Measurements from ENCODE around the gene SAMD4B. TPM values are rescaled to one million over a fixed set of nuclear protein-coding genes. Genes with fewer than 3 reads are reported as not detected.

Gene SAMD4B
- total and polyA plus RNA-seq, 9 of the 15 experiments (the other 6 are each of a cell fraction or from before 2014, with no cell fraction given), result 3.4 to 90.5 (median 38.0) TPM

DNA sequence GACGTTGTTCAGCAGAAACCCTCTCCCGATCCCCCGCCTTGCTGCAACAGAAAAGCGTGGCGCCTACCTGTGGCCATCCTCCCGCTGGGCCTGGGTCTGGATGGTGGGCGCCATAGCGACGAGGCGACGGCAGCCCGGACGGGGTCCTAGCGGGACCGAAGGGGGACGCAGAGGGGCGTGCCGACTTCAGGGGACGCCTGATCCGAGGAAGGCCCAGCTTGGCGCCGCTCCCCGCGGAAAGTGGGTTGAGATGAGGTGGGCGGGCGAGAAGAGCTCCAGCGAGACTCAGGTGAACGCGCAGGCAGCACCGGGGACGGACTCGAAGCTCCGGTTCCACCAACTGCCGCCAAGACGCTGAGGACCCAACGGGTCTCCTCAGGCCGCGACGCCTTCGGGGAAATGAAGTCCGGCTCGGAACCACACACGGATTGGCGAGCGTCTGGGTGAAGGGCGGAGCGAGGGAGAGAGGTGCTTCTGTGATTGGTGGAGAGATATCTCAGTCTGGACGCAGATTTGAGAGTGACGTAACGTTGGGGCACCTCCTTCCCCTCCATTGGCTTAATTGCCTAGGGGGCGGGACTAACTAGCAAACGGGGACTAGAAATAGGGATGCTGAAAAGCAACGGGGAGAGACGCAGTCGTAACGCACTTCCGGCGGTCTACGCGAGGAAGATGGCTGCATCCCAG, 48.7 kb downstream of the SAMD4B start, which contains the start of the genes MED29 and PAF1 (continued):
- TF ChIP-seq, protein P1, sequence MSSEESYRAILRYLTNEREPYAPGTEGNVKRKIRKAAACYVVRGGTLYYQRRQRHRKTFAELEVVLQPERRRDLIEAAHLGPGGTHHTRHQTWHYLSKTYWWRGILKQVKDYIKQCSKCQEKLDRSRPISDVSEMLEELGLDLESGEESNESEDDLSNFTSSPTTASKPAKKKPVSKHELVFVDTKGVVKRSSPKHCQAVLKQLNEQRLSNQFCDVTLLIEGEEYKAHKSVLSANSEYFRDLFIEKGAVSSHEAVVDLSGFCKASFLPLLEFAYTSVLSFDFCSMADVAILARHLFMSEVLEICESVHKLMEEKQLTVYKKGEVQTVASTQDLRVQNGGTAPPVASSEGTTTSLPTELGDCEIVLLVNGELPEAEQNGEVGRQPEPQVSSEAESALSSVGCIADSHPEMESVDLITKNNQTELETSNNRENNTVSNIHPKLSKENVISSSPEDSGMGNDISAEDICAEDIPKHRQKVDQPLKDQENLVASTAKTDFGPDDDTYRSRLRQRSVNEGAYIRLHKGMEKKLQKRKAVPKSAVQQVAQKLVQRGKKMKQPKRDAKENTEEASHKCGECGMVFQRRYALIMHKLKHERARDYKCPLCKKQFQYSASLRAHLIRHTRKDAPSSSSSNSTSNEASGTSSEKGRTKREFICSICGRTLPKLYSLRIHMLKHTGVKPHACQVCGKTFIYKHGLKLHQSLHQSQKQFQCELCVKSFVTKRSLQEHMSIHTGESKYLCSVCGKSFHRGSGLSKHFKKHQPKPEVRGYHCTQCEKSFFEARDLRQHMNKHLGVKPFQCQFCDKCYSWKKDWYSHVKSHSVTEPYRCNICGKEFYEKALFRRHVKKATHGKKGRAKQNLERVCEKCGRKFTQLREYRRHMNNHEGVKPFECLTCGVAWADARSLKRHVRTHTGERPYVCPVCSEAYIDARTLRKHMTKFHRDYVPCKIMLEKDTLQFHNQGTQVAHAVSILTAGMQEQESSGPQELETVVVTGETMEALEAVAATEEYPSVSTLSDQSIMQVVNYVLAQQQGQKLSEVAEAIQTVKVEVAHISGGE (CRISPR knock-in tag; IDR thresholded peaks at IDR 0.05), result peak in 1 of 3 experiments; percentile 87; a peak in 2 of 6 replicates
- TF ChIP-seq MXI1 (IDR thresholded peaks at IDR 0.05; ENCODE audit: low read depth, low read length) (no peak), RFX1 (IDR thresholded peaks at IDR 0.05) (peak; percentile 83), MYNN (IDR thresholded peaks at IDR 0.05) (peak; percentile 71; the same call in 1 of the 2 replicates), MYNN (CRISPR knock-in tag; IDR thresholded peaks at IDR 0.05) (no peak), FOXM1 (IDR thresholded peaks at IDR 0.05; ENCODE audit: low read depth) (no peak), FOXM1 (CRISPR knock-in tag; IDR thresholded peaks at IDR 0.05; ENCODE audit: low read depth) (0 out of 2 replicates have a peak, but pooled peaks have one; percentile 33), CHD2 (IDR thresholded peaks at IDR 0.05; ENCODE audit: low read depth, low read length) (peak; percentile 75), ELF1 (tag; IDR thresholded peaks at IDR 0.05) (no peak; the same call in 1 of the 2 replicates), ZFX (CRISPR knock-in tag; IDR thresholded peaks at IDR 0.05) (peak; percentile 93), MYC (IDR thresholded peaks at IDR 0.05; ENCODE audit: low read depth, low read length) (no peak; the same call in 1 of the 2 replicates), MYC (CRISPR knock-in tag; IDR thresholded peaks at IDR 0.05; ENCODE audit: borderline replicate concordance, low read depth) (0 out of 2 replicates have a peak, but pooled peaks have one; percentile 39), CEBPG (CRISPR knock-in tag; IDR thresholded peaks at IDR 0.05) (peak; percentile 79), CEBPG (tag; conservative IDR thresholded peaks at IDR 0.05 in 1 of 2, IDR thresholded peaks at IDR 0.05 in 1 of 2) (peak; percentile 76 to 97; a peak in 3 of 4 replicates), TRIM28 (IDR thresholded peaks at IDR 0.05) (0 out of 2 replicates have a peak, but pooled peaks have one; percentile 31), SPI1 (IDR thresholded peaks at IDR 0.05; ENCODE audit: borderline replicate concordance, low read depth, low read length) (peak; percentile 17; the same call in 1 of the 2 replicates), JUND (IDR thresholded peaks at IDR 0.05; ENCODE audit: borderline replicate concordance, low read depth, low read length) (peak; percentile 92), JUND (tag; IDR thresholded peaks at IDR 0.05; ENCODE audit: borderline replicate concordance, low read depth, low read length) (peak; percentile 83; the same call in 2 of the 3 replicates)
- TF ChIP-seq, protein P2, sequence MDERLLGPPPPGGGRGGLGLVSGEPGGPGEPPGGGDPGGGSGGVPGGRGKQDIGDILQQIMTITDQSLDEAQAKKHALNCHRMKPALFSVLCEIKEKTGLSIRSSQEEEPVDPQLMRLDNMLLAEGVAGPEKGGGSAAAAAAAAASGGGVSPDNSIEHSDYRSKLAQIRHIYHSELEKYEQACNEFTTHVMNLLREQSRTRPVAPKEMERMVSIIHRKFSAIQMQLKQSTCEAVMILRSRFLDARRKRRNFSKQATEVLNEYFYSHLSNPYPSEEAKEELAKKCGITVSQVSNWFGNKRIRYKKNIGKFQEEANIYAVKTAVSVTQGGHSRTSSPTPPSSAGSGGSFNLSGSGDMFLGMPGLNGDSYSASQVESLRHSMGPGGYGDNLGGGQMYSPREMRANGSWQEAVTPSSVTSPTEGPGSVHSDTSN (CRISPR knock-in tag; IDR thresholded peaks at IDR 0.05; ENCODE audit: low read depth), result peak; percentile 37; the same call in 1 of the 2 replicates
- TF ChIP-seq, protein P2 (tag; conservative IDR thresholded peaks at IDR 0.05; ENCODE audit: low read depth), result peak; percentile 98
- TF ChIP-seq, protein P3, sequence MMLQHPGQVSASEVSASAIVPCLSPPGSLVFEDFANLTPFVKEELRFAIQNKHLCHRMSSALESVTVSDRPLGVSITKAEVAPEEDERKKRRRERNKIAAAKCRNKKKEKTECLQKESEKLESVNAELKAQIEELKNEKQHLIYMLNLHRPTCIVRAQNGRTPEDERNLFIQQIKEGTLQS (IDR thresholded peaks at IDR 0.05), result peak; percentile 96
- TF ChIP-seq, protein P3 (CRISPR knock-in tag; conservative IDR thresholded peaks at IDR 0.05), result 0 out of 2 replicates have a peak, but pooled peaks have one; percentile 70

Data from K562 (cell line).